GM18867 (cell line): ENCODE results near the gene RNF213.

ENCODE experiments used
- ATAC-seq: cut with Tn5 transposase; IDR thresholded peaks from one replicate; pipeline ENCODE4 v1.9.1; 2021; ENCODE audit warnings: mild to moderate bottlenecking, moderate library complexity; ENCODE audit not compliant: unreplicated experiment

RNF213 gene

DNA sequence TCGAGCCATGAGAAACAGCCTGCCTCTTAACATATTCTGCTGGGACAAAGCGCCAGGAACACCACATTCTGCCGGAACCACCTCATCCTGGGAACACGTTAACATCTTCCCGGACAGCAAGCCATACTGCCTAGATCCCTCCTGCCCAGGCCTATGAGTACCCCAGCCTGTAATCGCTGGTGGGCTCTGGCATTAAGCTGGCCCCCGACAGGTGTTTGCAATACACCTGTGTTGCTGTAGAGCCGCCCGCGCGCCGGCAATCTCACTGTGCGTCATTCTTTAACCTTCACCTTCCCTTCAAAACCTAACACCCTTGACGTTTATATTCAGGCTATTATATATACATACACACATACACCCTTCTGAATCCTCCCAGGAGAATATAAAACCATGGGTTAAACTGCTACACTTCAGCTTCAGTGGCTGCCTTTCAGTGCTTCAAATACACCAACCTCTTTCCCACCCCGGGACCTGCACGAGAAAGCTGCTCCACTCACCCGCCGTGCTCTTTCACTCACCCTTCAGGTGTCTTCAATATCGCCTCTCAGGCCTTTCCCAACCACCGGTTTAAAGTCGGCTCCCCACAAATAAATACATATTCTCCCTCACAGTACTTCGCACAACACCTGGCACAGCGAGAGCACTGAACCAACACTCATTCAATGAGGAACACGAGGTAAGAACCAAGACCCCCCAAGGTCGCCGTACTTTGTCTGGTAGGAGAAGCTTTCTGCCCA, 153.3 kb downstream of the RNF213 start:
- no peak for ATAC-seq

DNA sequence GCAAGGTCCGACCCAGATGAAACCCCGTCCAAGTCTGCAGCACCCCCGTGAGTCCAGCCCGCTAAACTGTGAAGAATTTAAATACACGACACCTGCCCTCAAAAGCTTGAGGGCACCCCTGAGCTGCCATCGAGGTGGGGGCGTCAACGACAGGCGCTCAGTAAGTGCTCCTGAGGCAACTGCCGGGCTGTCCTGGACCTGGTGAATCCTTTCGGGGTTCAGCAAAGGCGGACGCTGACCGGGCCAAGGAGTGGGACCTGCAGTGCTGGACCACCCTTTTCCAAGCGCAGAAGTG, 153.8 kb downstream of the RNF213 start:
- ATAC-seq: no peak

DNA sequence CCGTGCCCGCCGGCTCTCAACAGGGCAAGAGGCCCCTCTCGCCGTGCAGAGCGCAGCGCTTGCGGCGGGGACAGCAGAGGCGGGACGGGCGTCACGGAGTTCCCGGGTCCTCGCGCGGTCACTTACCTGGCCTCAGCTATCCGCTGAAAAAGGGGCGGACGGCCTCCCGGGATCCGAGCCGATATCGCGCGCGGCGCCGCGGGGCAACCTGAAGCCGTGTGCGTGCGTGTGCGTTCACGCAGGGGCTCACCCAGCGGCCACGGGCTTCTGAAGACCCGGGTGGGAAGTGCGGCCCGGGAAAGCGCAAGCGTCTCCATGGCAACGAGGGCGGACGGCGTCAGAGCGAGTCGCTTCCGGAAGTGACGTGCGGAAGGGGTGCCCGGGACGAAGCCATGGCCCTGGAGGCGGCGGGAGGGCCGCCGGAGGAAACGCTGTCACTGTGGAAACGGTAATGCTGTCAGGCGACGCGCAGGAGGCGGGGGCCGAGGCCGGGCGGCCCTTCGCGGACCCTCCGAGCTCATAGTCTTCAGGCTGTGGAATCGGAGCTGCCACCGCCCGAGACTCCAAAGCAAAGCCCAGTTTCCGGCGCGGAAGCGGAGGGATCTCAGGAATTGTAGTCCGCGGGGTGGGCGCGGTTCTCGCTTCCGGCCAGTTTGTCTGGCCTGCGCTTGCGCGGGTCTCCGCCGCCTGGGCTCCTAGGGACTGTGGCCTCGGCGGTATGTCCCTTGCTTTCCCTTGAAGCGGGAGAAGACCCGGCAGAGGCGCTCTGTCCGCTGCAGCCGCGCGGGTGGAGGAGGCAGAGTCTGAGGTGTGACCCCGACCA, 154.4 kb downstream of the RNF213 start, which contains the start of gene ENDOV:
Gene ENDOV, plus strand, starts transcription at position 365 of the 823 bp plus-strand sequence. Its CDS starts 28 bp downstream, at position 393.
- peak; percentile 96 for ATAC-seq

DNA sequence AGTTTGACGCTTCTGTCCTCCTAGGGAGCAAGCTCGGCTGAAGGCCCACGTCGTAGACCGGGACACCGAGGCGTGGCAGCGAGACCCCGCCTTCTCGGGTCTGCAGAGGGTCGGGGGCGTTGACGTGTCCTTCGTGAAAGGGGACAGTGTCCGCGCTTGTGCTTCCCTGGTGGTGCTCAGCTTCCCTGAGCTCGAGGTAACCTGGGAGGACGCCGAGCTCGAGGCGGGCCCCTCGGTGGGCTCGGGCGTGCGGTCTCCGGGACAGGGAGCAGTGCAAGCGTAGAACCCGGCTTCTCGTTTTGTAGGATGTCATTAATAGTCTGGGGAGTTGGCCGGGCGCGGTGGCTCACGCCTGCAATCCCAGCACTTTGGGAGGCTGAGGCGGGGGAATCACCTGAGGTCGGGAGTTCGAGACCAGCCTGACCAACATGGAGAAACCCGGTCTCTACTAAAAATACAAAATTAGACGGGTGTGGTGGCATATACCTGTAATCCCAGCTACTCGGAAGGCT, 155.0 kb downstream of the RNF213 start:
- no peak for ATAC-seq

DNA sequence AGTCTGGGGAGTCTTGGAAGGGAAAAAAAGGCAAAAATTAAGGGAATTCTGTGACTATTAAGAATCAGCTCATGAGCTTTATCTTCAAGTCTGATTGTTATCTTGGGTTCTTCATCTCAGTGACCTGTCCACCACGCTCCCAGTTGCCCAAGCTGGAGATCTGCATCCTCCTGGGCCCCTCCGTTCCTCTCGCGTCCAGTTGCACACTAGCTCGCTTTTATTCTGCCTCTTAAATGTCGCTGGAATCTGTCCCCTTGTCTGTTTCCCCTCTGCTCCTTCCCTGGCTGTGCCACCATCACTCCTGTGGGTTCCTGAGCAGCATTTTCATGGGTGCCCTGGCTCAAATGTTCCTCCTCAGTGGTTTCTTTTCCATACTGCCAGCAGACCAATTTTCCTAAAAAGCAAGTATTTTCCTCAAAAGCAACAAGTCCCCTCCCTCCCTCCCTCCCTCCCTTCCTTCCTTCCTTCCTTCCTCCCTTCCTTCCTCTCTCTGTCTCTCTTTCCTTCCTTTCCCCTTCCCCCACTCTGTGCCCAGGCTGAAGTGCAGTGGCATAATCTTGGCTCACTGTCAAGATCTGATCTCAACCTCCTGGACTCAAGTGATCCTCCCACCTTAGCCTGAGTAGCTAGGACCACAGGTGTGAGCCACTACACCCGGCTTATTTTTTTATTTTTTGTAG, 155.7 kb downstream of the RNF213 start:
- no peak for ATAC-seq

DNA sequence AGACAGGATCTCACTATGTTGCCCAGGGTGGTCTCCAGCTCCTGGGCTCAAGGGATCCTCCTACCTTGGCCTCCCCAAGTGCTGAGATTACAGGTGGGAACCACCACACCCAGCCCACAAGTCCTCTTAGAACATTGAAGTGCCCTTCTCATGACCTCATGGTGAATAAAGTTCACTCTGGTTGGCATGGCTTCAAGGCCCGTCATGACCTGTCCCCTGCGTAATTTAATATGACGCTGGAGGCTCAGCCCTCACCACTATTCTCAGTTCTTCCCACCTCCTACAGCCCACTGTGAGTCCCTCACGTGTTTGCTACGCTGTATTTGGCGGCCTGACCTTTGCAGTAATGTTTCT, 156.3 kb downstream of the RNF213 start:
- ATAC-seq: no peak

DNA sequence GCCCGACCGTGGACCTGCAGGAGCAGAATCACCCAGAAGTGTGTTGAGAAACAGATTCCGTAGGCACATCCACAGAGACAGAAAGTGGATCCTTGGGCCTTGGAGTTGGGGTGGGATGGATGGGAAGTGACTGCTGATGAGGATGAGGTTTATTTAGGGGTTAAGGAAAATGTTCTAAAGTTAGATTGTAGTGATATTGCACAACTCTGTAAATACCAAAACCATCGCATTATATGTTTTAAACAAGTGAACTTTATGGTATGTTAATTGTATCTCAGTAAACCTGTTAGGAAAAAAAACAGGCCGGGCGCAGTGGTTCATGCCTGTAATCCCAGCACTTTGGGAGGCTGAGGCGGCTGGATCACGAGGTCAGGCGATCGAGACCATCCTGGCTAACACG, 157.9 kb downstream of the RNF213 start:
- no peak for ATAC-seq

DNA sequence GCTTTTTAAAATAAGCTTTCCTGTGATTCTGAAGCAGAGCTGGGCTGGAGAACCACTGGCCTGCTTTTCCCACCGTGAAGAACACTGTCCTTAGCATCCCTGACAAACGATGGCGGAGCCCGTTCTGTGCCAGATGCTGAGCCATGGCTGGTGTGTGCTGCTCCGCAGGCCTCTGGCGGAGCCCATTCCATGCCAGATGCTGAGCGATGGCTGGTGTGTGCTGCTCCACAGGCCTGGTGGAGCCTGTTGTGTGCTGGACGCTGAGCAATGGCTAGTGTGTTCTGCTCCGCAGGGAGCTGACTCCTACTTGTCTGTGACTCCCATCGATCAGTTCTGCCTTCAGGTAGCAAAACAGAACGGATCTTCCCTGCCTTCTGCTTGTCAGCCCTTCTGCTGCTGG, 158.6 kb downstream of the RNF213 start:
- ATAC-seq: no peak

DNA sequence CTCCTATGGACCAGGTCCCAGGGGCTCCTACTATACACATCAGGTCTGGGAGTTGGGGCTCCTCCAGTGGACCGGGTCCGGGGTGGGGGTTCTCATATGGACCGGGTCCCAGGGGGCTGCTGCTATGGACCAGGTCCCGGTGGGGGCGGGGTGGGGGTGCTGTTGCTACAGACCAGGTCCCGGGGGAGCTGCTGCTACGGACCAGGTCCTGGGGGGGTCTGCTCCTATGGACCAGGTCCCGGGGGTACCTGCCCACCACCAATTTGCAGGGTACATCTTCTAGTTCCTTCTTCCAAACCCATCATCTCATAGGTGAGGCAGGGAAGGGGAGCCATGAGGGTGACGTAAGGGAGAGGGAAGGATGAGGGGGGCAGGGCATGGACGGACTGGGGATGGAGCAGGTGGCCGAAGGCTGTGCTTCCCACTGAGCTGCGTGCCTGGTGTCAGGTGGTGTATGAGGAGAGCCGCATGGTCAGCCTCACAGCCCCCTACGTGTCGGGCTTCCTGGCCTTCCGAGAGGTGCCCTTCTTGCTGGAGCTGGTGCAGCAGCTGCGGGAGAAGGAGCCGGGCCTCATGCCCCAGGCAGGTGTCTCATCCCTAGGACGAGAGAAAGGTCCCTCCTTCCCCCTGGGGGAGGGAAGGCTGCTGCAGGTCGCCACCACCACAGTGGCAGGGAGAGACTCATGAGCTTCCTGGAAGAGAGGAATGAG, 160.9 kb downstream of the RNF213 start:
- no peak for ATAC-seq

DNA sequence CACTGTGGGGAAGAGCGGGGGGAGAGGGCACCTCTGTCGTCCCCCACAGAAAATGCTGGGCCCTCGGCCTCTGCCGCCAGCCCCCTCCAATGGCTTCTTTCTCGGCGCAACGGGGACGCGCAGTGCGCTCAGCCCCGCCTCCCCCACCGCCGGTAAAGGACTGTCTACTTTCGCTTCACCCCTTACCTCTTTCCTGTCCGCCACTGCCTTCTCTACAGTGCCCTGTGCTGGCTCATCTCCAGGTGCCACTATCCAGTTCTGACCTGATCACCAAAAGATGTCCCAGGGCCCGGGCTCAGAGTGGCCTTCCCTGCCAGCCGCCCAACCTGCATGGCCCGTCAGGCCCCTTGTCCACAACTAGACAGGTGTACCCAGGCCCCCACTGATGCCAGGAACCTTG, 161.6 kb downstream of the RNF213 start:
- ATAC-seq: no peak

DNA sequence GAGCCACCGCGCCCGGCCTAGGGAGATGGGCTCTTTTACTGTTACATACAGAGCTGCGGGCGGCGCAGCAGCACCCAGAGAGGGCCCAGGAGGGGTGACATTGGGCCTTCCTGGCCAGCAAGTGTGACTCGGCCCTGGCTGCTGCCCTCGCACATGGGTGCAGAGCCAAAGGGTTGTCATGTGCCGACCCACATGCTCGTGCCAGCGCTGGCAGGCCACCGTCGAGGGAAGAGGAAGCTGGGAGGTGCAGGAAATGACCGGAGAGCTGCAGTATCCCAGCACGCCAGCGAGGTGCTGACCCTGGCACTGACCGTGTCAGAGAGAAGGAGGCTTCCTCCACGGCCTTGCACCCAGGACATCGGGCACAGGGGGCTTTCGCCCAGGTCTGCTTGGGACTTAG, 162.3 kb downstream of the RNF213 start:
- no peak for ATAC-seq

DNA sequence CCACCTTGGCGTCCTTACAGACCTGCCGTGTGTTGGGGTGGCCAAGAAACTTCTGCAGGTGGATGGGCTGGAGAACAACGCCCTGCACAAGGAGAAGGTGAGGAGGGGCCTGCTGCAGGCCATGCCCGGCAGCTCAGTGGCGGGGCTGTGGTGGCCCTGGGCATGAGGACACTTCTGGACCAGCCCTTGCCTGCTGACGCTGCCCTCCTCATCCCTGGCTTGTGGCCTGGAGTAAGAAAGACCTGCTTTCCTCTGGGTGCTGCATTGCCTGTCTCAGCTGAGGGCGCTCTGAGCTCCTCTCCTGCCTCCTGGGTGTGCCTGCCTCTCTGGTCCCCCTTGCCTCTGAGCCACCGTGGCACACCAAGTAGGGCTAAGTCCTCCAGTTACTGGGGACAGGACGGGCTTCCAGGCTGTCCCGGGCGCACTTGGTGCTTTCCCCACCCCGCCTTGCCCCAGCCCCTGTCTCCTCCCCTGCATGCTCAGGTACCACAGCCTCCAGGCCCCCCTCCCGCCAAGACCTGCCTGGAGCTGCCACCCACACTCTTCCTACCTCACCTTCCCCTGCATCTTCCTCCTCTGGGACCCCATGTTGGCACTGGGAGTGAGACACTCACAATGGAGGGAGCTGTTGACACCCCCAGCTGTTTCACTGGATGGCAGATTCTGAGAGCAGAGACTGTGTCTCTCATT, 163.0 kb downstream of the RNF213 start:
- ATAC-seq: no peak

DNA sequence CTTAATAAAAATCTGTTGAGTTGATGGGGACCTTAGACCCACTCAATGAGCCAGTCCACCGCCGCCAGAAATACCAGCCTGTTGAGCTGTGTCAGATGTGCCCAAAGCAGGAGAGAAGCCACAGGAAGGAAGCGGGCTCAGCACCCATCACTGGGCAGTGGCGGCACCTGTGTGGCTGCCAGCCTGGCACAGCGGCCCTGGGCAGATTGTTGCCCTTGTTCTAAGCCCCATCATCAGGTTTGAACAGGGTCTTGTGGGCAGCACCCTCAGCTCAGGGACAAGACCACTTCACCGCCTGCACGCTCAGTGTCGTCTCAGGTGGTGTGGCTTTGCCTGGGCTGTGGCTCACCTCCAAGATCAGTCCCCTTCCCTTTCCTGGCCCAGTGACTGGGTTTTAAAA, 163.6 kb downstream of the RNF213 start:
- ATAC-seq: no peak

DNA sequence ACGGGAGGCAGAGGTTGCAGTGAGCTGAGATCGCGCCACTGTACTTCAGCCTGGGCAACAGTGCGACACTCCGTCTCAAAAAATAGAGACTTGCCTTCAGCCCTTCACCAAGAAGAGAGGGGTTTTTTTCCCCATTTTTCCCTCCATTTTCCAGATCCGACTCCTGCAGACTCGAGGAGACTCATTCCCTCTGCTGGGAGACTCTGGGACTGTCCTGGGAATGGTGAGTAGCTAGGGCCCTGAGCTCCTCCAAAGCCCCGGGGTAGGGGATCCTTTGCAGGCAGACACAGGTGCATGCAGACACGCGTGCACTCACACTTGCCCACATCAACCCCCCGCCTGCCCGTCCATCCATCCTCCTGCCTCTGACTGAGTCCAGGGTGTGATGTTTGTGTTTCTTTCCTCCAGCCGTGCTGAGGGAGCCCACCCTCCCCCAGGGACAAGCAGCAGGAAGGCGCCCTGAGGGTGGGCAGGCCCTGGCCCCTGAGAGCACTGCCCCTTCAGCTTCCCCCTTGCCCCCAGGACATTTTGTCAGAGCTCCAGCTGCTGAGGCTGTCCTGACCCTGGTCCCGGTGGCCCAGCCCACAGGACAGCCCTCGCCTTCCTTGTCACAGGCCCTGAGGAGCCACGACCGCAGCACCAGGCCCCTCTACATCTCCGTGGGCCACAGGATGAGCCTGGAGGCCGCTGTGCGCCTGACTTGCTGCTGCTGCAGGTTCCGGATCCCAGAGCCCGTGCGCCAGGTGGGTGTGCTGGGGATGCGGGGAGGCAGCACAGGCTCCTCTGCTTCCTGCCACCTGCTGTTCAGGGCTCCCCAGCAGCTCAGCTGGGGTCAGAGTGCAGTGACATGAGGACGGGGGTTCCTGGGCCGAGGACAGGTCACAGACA, 164.5 kb downstream of the RNF213 start:
- no peak for ATAC-seq

DNA sequence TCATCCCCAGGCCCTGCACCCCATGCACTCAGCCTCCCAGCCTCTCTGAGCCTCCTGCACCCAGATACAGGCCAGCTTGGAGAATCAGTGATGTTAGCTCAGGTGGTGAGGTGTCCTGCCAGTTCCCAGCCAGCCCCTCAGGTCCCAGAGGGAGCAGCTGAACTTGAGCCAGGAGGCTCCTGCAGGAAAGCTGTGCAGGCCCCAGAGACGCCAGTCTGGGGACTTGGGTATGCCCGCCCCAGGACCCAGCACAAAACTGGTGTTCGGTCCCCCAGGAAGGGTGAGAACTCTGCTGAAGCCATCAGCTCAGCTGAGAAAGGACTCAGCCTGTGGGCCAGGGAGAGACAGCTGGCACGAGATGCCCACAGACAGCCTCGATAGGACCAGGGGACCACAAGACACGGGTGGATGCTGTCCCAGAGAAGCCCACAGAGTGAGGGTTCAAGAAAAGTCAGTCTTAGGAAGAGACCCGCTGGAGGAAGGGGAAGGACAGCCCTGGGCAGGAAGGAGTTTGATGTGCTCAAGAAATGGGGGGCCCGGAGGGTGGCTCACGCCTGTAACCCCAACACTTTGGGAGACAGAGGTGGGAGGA, 165.3 kb downstream of the RNF213 start:
- ATAC-seq: no peak

DNA sequence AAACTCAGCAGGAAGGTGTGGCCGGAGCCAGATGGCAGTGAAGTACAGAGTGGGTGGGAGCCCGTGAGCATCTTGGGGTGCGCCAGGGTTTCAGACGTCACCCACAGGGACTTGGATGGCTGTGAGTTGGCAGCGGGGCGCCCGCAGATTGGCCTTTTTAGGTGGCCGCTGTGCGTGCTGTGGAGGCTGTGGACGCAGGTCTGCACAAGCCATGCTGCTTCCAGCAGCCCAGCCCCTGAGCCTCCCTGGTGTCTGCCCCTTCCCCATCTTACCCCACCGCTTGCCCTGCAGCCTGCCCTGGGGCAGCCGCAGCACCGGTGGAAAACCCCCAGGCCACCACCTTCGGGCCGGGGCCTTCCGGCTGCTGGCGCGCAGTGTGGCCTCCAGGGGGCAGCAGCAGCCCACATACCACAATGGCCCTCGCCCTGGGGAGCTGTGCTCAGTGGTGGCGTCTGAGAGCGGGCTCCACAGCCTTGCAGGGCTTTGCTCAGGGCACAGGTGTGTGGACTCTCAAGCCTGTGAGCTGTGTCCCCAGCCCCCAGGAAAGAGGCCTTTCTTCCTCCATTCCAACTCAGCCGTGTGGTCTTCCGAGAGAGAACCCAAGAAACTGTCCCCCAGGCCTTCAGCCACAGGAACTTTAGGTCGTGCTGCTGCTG, 166.1 kb downstream of the RNF213 start:
- peak; percentile 62 for ATAC-seq

DNA sequence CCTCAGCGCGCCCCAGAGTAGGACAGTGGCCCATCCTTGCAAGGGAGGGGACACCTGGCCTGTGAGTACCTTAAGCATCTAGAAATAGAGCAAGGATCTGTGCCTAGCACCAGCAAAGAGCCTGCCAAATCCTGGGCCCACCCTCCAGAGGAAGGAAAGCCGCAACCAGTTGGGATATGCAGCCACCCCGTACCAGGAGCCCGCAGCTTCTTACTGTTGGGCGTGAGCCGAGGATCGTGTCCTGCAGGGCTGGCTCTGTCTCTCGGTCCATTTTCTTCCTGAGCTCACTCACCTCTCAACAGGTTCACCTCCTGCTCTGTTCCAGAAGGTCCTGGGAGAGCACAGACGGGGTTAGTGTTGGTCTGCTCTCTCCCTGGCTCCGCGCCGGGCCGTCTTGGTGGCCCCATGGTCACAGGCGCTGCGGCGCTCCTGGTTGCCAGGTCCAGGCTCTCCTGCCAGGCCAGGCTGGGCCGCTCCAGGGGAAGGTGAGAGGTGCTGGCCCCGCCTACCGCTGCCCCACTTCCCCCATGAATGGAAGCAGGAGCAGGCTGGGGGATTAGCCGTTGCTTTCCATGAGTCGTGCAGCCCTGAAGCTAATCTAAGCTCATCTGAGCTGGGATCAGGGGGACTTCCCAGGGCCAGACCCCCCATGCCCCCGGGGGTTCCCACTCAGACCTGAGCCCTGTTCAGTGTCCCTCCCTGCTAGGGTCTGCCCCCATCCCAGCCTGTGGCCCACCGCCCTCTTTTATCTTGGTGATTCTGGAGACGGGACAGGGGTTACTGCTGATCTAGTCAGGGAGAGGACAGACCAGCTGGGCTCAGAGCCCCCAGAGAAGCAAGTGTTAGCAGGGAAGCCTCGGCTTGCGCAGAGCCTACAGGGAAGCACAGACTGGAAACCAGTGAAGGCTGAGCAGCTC, 167.0 kb downstream of the RNF213 start:
- no peak for ATAC-seq

DNA sequence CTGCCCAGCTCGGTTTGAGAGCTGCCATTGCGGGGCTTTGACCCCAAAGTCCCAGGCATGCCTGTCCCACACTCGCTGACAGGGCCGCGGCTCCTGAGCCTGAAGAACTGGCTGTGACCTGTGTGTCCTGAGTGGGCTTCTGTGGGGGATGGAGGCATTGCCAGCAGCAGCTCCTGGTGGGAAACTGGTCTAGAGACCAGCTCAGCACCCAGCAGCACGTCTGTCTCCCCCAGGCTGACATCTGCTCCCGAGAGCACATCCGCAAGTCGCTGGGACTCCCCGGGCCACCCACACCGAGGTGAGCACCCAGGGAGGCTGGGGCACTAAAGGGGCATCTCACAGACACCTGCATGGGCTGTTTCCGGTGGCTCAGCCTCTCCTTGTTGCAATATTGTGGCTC, 167.7 kb downstream of the RNF213 start:
- no peak for ATAC-seq
